ENCODE data around the gene PADI3.

DNA sequence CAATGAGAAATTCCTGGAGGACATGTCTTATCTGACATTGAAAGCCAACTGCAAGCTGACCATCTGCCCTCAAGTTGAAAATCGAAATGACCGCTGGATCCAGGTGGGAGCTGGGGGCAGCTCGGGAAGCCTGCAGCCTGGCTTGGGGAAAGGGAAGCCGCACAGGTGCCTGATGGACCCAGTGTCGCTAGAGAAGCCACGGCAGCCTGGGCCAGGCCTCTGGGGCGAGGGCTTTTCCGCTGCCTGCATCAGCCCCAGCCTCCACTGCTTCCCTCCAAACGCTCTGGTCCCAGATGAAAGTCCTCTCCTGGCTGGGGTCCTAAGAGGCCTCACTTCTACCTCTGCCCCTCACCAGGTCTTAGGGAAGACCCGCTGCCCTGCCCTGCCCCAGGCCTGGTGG, 18.8 kb upstream of the PADI3 start:
- TF ChIP-seq, protein P1, sequence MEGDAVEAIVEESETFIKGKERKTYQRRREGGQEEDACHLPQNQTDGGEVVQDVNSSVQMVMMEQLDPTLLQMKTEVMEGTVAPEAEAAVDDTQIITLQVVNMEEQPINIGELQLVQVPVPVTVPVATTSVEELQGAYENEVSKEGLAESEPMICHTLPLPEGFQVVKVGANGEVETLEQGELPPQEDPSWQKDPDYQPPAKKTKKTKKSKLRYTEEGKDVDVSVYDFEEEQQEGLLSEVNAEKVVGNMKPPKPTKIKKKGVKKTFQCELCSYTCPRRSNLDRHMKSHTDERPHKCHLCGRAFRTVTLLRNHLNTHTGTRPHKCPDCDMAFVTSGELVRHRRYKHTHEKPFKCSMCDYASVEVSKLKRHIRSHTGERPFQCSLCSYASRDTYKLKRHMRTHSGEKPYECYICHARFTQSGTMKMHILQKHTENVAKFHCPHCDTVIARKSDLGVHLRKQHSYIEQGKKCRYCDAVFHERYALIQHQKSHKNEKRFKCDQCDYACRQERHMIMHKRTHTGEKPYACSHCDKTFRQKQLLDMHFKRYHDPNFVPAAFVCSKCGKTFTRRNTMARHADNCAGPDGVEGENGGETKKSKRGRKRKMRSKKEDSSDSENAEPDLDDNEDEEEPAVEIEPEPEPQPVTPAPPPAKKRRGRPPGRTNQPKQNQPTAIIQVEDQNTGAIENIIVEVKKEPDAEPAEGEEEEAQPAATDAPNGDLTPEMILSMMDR (IDR thresholded peaks at IDR 0.05) = no peak
- no peak for TF ChIP-seq POLR2AphosphoS5 (IDR thresholded peaks at IDR 0.05)
- no peak for TF ChIP-seq POLR2A (IDR thresholded peaks at IDR 0.05)
- TF ChIP-seq EP300 (IDR thresholded peaks at IDR 0.05) = no peak
